Loucy (cell line): Measurements from ENCODE around the gene KDM7A.

ENCODE experiments used
- CTCF ChIP-seq: fragments of 200-600 bp; sonication (generic); conservative IDR thresholded peaks from 2 replicates; pipeline ENCODE4 v1.5.1; 2014; ENCODE audit warnings: mild to moderate bottlenecking, antibody characterized with exemption, low read length
- EZH2phosphoT487 ChIP-seq: fragments of 200-600 bp; IDR thresholded peaks from 2 replicates; pipeline ENCODE4 v1.6.1; 2018; ENCODE audit warnings: antibody characterized with exemption, mild to moderate bottlenecking, moderate library complexity, borderline replicate concordance

GRCh38 chr7:140079121-140079536, 97.7 kb downstream of the KDM7A start:
- TF ChIP-seq CTCF: peak; percentile 60
- TF ChIP-seq EZH2phosphoT487: no peak
